Umbilical cord (tissue), 2 donors: Measurements from ENCODE around the gene NLRP4. TPM values are rescaled to one million over a fixed set of nuclear protein-coding genes. Genes with fewer than 3 reads are reported as not detected.
"Not testable (repeated sequence)": the region's sequence is repeated elsewhere in the genome, so short reads cannot be mapped to it uniquely, and the experiment has no call there.

Experiments used
- DNase-seq: peaks from one replicate; pipeline ENCODE4 v3.0.0-alpha.2; 2015; ENCODE audit warnings: low spot score
- total RNA-seq: library from RNA; depleted of rRNA; stranded (reverse); fragments of >200 nt; gene quantifications from one replicate; pipeline ENCODE4 v1.2.3, GENCODE V29; 2014; ENCODE audit warnings: low replicate concordance; ENCODE audit not compliant: insufficient read depth

NLRP4 gene
- total RNA-seq, 1 donor from 2014 or later: 0.24 TPM

GRCh38 chr19:55898911-55899310 is 62.6 kb downstream of the NLRP4 start:
- DNase-seq: no peak

GRCh38 chr19:55901369-55902079 is 65.2 kb downstream of the NLRP4 start:
- no peak for DNase-seq

DNA sequence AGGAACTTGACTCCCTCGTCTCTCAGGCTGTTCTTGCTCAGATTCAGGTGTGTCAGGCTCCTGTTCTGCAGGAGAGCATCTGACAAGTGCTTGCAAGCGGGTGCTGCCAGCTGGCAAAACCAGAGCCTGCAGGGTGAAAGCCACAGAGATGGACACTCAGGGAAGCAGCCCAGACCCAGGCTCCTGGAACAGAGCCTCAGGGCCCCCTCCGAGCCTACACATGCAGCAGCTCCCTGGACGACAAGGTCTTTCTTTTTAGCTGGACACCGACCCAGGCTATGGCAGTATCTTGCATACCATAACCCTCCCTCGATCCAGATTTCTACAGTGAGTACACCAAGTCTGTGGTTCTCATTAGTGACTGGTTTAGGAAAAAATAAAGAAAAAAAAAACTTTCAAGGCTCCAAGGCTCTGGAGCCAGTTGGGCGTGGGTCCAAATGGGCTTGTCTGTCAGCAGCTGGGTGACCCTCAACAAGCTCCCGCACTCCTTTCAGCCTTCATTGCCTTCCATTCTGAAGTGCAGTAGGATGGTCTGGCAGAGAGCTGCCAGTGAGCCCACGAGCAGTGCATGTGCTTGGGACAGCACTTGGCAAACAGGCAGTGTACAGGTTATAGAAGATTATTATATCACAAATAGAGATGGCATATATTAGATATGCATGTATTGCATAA is 65.9 kb downstream of the NLRP4 start:
- DNase-seq: no peak

DNA sequence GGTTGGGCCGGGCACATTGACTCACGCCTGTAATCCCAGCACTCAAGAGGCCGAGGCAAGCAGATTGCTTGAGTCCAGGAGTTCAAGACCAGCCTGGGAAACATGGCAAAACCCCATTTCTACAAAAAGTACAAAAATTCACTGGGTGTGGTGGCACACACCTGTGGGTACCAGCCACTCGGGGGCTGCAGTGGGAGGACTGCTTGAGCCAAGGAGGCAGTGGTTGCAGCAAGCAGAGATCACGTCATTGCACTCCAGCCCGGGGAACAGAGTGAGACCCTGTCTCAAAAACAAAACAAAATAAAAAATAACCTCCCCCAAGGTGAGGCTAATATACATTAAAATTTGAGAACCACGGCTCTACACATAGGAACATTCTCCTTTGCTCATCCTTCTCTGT is 70.9 kb downstream of the NLRP4 start:
- no peak for DNase-seq

DNA sequence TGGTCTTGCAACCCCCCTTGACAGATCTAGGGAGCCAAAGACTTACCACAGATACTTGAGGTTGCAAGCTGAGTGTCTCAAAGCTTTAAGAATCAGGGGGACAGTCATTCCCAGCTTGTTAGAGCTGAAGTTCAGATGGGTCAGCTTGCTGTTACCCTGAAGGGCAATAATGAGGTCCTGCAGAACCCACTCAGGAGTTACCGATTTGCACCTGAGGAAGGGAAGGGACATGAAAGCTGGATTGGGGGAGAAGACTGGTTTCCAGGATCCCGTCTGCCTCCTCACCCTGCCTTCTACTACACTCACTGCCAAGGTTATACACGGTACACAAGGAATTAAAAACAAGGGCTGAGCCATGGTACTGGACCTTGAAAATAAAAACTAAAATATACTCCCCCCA is 71.4 kb downstream of the NLRP4 start:
- no peak for DNase-seq

DNA sequence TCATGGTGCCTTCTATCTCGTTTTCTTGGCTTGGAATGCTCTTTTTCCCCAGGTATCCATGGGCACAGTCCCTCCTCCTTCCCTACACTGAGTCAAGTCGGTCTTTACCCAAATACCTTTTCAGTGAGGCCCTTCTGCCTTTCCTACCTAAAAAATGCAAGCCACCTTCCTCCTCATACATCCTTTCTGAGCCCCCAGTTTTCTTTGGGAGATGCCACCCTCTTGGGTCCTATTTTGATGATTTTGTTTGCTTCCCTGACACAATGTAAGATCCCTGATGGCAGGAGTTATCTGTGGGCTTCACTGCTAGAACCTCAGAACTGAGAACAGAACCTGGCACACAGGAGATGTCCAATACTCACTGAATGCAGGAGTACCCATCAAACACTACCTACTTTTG is 73.5 kb downstream of the NLRP4 start:
- DNase-seq: no peak

DNA sequence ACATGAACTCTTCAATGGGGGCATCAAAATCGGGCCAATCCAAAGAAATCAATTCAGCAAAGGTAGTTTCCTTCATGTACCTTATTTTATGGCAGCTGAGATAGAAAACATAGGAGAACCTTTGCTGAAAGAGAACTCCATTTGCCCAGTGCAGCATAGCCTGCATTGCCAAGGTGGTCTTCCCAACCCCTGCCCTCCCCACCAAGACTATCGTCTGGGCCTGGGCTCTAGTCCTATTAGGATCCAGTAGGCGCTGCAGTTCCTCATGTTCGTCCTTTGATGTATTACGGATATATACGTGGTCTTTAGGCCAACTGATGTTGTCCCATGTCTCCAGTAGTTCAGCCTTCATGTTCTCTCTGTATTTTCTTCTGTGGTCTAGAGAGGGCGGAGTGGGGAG is 76.6 kb downstream of the NLRP4 start:
- DNase-seq: no peak

DNA sequence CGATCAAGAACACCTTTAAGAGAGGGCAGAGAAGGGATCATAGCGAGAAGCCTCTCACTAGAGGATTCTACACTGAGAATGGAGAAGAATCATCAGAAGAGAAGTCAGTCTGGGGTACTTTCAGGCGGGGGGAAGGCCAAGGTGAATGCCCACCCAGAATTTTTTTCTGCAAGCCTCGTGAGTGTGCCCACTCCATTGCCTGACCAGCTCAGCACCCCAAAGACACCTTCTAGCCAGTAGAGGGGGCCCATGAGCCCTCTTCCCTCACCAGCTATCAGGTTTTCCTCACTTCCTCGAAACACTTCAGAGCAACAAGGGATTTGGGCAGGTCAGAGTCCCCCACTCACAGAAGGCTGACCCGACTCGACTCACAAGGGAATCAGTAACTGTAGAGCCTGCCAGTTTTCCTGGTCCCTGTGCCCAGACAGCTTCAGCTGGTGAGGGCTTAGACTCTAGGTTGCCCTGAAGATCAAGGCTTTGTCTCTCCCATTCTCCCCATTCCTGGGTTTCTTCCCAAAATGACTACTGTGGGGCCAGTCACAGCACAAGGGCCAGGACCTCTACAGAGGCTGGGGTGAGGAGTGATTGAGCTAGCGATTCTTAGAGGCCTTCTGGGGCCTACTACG is 77.4 kb downstream of the NLRP4 start:
- DNase-seq: no peak

- DNase-seq: no peak
These were observed 87.2 kb downstream of the NLRP4 start for GRCh38 chr19:55923556-55923955.

DNA sequence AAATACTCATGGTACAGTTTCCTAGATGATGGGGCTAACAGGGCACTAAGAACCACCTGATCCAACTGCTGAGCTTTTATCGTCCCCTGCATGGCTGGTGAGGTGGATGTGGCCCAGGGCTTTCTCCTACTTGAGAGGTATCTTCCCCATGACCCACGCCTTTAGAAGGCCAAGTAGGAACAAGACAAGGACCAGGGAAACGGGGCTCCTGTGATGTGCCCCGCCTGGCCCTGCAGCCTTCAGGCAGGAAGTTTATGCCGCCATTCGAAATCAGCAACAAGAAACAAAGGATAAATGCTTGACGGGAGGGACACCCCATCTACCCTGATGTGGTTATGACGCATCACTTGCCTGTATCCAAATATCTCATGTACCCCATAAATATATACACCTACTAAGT is 91.7 kb downstream of the NLRP4 start:
- no peak for DNase-seq

GRCh38 chr19:55929258-55929657 is 92.9 kb downstream of the NLRP4 start:
- DNase-seq: not testable (repeated sequence)

DNA sequence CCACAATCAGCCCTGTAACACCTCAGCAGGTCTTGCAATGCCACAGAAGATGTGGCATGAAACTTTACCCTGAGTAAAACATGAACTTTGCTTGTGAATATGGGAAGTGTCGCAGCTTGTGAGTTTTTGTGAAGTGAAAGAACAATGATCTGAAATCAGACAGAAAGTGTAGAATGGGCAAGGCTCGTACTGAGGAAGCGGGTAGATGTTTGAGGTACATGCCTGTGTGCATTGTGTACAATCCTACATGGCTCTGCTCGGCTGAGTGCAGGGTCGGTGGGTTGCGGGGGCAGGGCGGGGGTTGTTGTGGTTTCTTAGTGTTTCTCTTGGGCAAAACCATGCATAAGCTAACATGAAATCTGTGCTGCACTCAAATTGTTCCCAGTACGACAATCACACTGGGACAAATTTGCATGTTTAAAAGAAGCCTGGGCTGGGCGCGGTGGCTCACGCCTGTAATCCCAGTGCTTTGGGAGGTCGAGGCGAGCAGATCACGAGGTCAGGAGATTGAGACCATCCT is 94.7 kb downstream of the NLRP4 start:
- DNase-seq: no peak

Other genes starting within 250 kb of the NLRP4 start
- 2.4 TPM for gene FIZ1, start 237.0 kb upstream of the NLRP4 start, total RNA-seq
- gene ZNF524, start 236.3 kb upstream of the NLRP4 start, total RNA-seq: 7.2 TPM
- 0.72 TPM for gene ZNF865, start 230.9 kb upstream of the NLRP4 start, total RNA-seq
- gene ZNF784, start 212.0 kb upstream of the NLRP4 start, total RNA-seq: 5.1 TPM
- 17.1 TPM for gene ZNF580, start 195.5 kb upstream of the NLRP4 start, total RNA-seq
- 20.0 TPM for gene ZNF581, start 192.9 kb upstream of the NLRP4 start, total RNA-seq
- gene CCDC106, start 188.3 kb upstream of the NLRP4 start, total RNA-seq: 9.4 TPM
- gene U2AF2, start 181.5 kb upstream of the NLRP4 start, total RNA-seq: 40.7 TPM
- gene EPN1, start 161.3 kb upstream of the NLRP4 start, total RNA-seq: 7.5 TPM
- gene NLRP9, start 98.1 kb upstream of the NLRP4 start, total RNA-seq: 1.2 TPM
- gene RFPL4A, start 77.4 kb upstream of the NLRP4 start, total RNA-seq: not detected
- 20.2 TPM for gene RFPL4AL1, start 67.4 kb upstream of the NLRP4 start, total RNA-seq
- 0.48 TPM for gene NLRP11, start 4.5 kb upstream of the NLRP4 start, total RNA-seq
- gene NLRP13, start 95.8 kb downstream of the NLRP4 start, total RNA-seq: 1.2 TPM
- 0.72 TPM for gene NLRP8, start 111.3 kb downstream of the NLRP4 start, total RNA-seq
- gene NLRP5, start 150.2 kb downstream of the NLRP4 start, total RNA-seq: 0.24 TPM